Fibroblast of lung (primary cell): ENCODE results near the gene UGP2. TPM values are rescaled to one million over a fixed set of nuclear protein-coding genes. Genes with fewer than 3 reads are reported as not detected.
A peak's percentile ranks its signal among the peaks of the same experiment; 100 is the strongest.
"Not testable (repeated sequence)": the region's sequence is repeated elsewhere in the genome, so short reads cannot be mapped to it uniquely, and the experiment has no call there.

ENCODE experiments used
- DNase-seq, 2 donors: peaks; one replicate each; pipeline versions ENCODE4 v3.0.0 to v3.0.0-alpha.2; 2010; ENCODE audit warnings: low read depth in 2 of 2
- H2AFZ ChIP-seq: 2 replicates; pipeline ENCODE4 v1.5.1; 2012; ENCODE audit warnings: low read length, control low read depth, inconsistent platforms
- H3K27ac ChIP-seq: 2 replicates; pipeline ENCODE4 v1.5.1; 2011; ENCODE audit warnings: low read length, control low read depth; ENCODE audit not compliant: insufficient read depth
- H3K27me3 ChIP-seq: 2 replicates; pipeline ENCODE4 v1.5.1; 2011; ENCODE audit warnings: mild to moderate bottlenecking, low read length; ENCODE audit not compliant: control insufficient read depth, insufficient read depth
- H3K36me3 ChIP-seq: 2 replicates; pipeline ENCODE4 v1.5.1; 2011; ENCODE audit warnings: low read length; ENCODE audit not compliant: control insufficient read depth, insufficient read depth
- H3K4me1 ChIP-seq: 2 replicates; pipeline ENCODE4 v1.5.1; 2011; ENCODE audit warnings: low read length; ENCODE audit not compliant: control insufficient read depth, insufficient read depth; ENCODE audit errors: extremely low read depth
- H3K4me2 ChIP-seq: 2 replicates; pipeline ENCODE4 v1.5.1; 2011; ENCODE audit warnings: low read length, control low read depth; ENCODE audit not compliant: insufficient read depth; ENCODE audit errors: extremely low read depth
- H3K4me3 ChIP-seq, 4 experiments: fragments of 200-600 bp in 1 of 4; sonication (generic) in 1 of 4; replicated peaks in 1 of 4; 2 replicates each; pipeline ENCODE4 v1.5.1; 2011 to 2016; ENCODE audit warnings: low read length in 4 of 4, low read depth in 3 of 4, mild to moderate bottlenecking in 3 of 4, control low read depth in 2 of 4, inconsistent platforms in 1 of 4, mixed read lengths in 1 of 4; ENCODE audit not compliant: insufficient read depth in 1 of 4; ENCODE audit errors: control extremely low read depth in 1 of 4
- H3K79me2 ChIP-seq: 2 replicates; pipeline ENCODE4 v1.5.1; 2012; ENCODE audit warnings: mild to moderate bottlenecking, low read length, inconsistent platforms; ENCODE audit not compliant: control insufficient read depth, insufficient read depth
- H3K9ac ChIP-seq: 2 replicates; pipeline ENCODE4 v1.5.1; 2011; ENCODE audit warnings: mild to moderate bottlenecking, low read length, control low read depth; ENCODE audit not compliant: insufficient read depth
- H3K9me3 ChIP-seq: 2 replicates; pipeline ENCODE4 v1.5.1; 2012; ENCODE audit warnings: low read depth, low read length; ENCODE audit not compliant: control insufficient read depth, insufficient read depth
- H4K20me1 ChIP-seq: 2 replicates; pipeline ENCODE4 v1.5.1; 2011; ENCODE audit warnings: low read length; ENCODE audit not compliant: control insufficient read depth, insufficient read depth; ENCODE audit errors: extremely low read depth
- EZH2 ChIP-seq: IDR thresholded peaks from 2 replicates; pipeline ENCODE4 v1.5.1; 2012; ENCODE audit warnings: low read length, control low read depth, mild to moderate bottlenecking; ENCODE audit errors: missing control alignments
- polyA plus RNA-seq, 2 donors: library from polyadenylated mRNA; depleted of rRNA in 1 of 2; stranded (reverse) in 1 of 2; unstranded in 1 of 2; fragments of >200 nt; gene quantifications; 2 replicates each; pipeline ENCODE4 v1.2.1, GENCODE V29; 2011 to 2012; ENCODE audit warnings: missing spikeins in 1 of 2
- total RNA-seq: library from RNA; depleted of rRNA; stranded (reverse); fragments of >200 nt; gene quantifications from 2 replicates; pipeline ENCODE4 v1.2.1, GENCODE V29; 2014
- TF ChIP-seq, protein P1 (sequence below), 2 donors: IDR thresholded peaks in 1 of 2; conservative IDR thresholded peaks in 1 of 2; 1 replicate in 1 of 2; 2 replicates in 1 of 2; pipeline ENCODE4 v1.5.1; 2011 to 2012; ENCODE audit warnings: low read length in 2 of 2, control low read depth in 1 of 2, inconsistent platforms in 1 of 2, low read depth in 1 of 2, mild to moderate bottlenecking in 1 of 2

Gene UGP2
- total and polyA plus RNA-seq, 2 donors (not counting 1 experiment from before 2014, with no cell fraction given), result 77.8 to 180 TPM

DNA sequence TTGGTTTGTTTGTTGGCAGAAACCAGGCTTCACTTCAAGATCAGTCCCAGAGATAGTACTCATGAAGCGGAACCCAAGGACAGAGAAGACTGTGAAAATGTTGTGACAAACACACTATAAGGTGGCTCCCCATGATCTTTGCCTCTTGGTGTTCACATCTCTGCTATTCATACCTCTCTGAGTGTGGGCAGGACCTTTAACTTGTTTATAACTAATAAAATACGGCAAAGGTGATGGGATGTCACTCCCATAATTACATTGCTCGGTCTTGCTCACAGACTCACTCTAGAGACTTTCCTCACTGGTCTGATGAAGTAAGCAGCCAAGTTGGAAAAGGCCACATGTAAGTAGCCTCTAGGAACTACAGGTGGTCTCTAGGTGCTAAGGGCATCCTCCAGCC lies 30.6 kb upstream of the UGP2 start:
- Histone ChIP-seq H3K27me3 (no peaks in the 10 kb centered on the region), H3K27ac (no peak overlapping the region)

DNA sequence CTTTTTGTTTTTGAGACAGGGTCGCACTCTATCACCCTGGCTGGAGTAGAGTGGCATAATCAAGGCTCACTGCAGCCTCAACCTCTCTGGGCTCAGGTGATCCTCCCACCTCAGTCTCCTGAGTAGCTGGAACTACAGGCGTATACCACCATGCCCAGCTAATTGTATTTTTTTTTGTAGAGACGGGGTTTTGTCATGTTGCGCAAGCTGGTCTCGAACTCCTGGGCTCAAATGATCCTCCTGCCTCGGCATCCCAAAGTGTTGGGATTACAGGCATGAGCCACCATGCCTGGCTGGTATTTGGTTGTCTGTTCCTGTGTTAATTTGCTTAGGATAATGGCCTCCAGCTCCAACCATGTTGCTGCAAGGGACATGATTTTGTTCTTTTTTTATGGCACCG lies 29.8 kb upstream of the UGP2 start:
- not testable (repeated sequence) for H3K79me2 ChIP-seq, DNase-seq, H3K27me3 ChIP-seq, H3K36me3 ChIP-seq, H4K20me1 ChIP-seq, H3K4me3 ChIP-seq, H3K9me3 ChIP-seq, H3K4me1 ChIP-seq, H3K9ac ChIP-seq, H3K4me2 ChIP-seq, H3K27ac ChIP-seq, H2AFZ ChIP-seq

More for the DNA sequence above, 30.6 kb upstream of the UGP2 start:
- TF ChIP-seq, protein P1, sequence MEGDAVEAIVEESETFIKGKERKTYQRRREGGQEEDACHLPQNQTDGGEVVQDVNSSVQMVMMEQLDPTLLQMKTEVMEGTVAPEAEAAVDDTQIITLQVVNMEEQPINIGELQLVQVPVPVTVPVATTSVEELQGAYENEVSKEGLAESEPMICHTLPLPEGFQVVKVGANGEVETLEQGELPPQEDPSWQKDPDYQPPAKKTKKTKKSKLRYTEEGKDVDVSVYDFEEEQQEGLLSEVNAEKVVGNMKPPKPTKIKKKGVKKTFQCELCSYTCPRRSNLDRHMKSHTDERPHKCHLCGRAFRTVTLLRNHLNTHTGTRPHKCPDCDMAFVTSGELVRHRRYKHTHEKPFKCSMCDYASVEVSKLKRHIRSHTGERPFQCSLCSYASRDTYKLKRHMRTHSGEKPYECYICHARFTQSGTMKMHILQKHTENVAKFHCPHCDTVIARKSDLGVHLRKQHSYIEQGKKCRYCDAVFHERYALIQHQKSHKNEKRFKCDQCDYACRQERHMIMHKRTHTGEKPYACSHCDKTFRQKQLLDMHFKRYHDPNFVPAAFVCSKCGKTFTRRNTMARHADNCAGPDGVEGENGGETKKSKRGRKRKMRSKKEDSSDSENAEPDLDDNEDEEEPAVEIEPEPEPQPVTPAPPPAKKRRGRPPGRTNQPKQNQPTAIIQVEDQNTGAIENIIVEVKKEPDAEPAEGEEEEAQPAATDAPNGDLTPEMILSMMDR (conservative IDR thresholded peaks at IDR 0.05 in 1 of 2, IDR thresholded peaks at IDR 0.05 in 1 of 2; ENCODE audit: low read depth in 1 of 2, low read length in 2 of 2), result no peak
- TF ChIP-seq EZH2, result no peak
- H4K20me1 ChIP-seq, result no peaks in the 10 kb centered on the region
- H3K9ac ChIP-seq, result no peak overlapping the region
- no peaks in the 10 kb centered on the region for H3K36me3 ChIP-seq
- H3K9me3 ChIP-seq, result no peaks in the 10 kb centered on the region
- H3K4me3 ChIP-seq, result no peak overlapping the region
- no peaks in the 10 kb centered on the region for H3K4me1 ChIP-seq
- no peaks in the 10 kb centered on the region for H3K79me2 ChIP-seq
- DNase-seq, result no peak
- no peak overlapping the region for H3K4me2 ChIP-seq
- H2AFZ ChIP-seq, result no peak overlapping the region

DNA sequence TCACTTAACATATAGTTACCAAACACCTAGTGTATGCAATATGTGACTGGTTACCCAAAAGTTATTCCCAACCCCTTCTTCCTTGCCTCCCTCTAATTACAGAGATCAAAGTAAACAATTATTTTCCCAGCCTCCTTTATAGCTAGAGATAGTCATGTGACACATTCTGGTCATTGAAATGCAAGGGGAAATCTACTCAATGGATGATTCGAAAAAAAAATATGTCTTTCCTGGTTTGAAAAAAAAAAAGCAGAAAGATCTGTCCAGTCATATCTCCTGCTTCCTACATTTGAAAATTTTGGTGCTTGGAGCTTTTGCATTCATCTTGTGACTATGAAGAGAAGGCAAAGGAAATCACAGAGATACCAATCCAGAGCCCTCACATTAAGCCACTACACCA lies 27.6 kb upstream of the UGP2 start:
- no peaks in the 10 kb centered on the region for H3K79me2 ChIP-seq
- H3K4me1 ChIP-seq, result no peaks in the 10 kb centered on the region
- H3K9ac ChIP-seq, result no peak overlapping the region
- H3K36me3 ChIP-seq, result no peaks in the 10 kb centered on the region
- H3K27me3 ChIP-seq, result no peaks in the 10 kb centered on the region
- no peaks in the 10 kb centered on the region for H3K9me3 ChIP-seq
- H4K20me1 ChIP-seq, result no peaks in the 10 kb centered on the region
- H2AFZ ChIP-seq, result no peak overlapping the region
- DNase-seq, result peak in 1 of 2 donors; percentile 28
- no peak overlapping the region for H3K27ac ChIP-seq
- TF ChIP-seq EZH2, result no peak
- TF ChIP-seq, protein P1 (conservative IDR thresholded peaks at IDR 0.05 in 1 of 2, IDR thresholded peaks at IDR 0.05 in 1 of 2; ENCODE audit: low read depth in 1 of 2, low read length in 2 of 2), result no peak
- no peak overlapping the region for H3K4me2 ChIP-seq
- H3K4me3 ChIP-seq, result no peak overlapping the region

DNA sequence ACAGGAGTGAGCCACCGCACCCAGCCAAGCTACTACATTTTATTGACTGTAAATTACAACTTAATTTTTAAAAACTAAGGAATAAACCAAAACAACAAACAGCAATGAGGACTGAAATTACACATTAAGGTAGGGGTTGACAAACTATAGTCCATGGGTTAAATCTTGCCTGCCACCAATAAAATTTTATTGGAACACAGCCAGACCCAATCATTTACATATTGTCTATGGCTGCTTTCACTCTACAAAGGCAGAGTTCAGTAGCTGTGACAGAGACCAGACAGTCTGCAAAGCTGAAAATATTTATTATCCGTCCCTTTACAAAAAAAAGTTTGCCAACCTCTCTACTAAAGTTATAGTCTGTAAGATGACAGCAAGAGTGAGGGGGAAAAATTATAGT lies 24.3 kb upstream of the UGP2 start:
- H3K4me2 ChIP-seq, result no peak overlapping the region
- no peaks in the 10 kb centered on the region for H3K27me3 ChIP-seq
- H3K9me3 ChIP-seq, result no peaks in the 10 kb centered on the region
- H2AFZ ChIP-seq, result no peak overlapping the region
- DNase-seq, result no peak
- no peaks in the 10 kb centered on the region for H4K20me1 ChIP-seq
- H3K79me2 ChIP-seq, result no peaks in the 10 kb centered on the region
- no peak overlapping the region for H3K27ac ChIP-seq
- TF ChIP-seq, protein P1 (conservative IDR thresholded peaks at IDR 0.05 in 1 of 2, IDR thresholded peaks at IDR 0.05 in 1 of 2; ENCODE audit: low read depth in 1 of 2, low read length in 2 of 2), result no peak
- TF ChIP-seq EZH2, result no peak
- no peaks in the 10 kb centered on the region for H3K4me1 ChIP-seq
- H3K4me3 ChIP-seq, result no peak overlapping the region
- no peaks in the 10 kb centered on the region for H3K36me3 ChIP-seq
- no peak overlapping the region for H3K9ac ChIP-seq
